ENCODE data around the gene RPS6KA5.

DNA sequence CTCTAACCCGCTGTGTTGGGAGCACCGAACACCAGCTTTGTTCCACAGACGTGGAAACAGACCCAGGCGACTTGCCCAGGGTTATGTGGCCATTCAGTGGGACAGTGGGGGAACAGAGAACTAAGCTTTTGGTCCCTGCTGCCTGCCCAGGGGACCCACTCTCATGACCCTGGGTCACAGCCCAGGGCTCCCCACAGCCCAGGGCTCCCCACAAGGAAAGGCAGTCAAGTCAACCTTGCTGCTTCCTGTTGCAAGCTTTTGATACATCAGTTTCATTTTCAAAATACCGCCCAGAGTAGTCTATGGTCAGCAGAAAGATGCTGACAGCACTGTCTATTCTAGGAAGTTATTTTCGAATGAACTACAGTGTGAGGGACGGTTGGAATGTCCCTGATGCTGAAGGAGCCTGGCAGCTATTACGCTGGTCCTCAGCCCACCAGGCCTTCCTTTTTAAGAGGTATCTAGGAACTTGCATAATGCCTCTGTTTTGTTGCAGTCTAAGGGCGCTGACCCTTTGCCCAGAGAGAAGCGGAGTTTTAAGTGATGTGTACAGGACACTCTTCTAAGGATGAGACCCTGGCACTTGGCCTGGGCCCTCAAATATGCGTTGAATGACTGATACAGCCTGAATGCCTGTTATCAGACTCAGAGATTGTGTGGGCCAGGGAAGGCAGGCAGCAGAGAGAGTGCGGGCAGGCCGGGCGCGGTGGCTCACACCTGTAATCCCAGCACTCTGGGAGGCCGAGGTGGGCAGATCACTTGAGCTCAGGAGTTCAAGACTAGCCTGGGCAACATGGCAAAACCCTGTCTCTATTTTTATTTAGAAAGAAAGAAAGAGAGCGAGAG, 231.6 kb downstream of the RPS6KA5 start:
- TF ChIP-seq, protein P1, sequence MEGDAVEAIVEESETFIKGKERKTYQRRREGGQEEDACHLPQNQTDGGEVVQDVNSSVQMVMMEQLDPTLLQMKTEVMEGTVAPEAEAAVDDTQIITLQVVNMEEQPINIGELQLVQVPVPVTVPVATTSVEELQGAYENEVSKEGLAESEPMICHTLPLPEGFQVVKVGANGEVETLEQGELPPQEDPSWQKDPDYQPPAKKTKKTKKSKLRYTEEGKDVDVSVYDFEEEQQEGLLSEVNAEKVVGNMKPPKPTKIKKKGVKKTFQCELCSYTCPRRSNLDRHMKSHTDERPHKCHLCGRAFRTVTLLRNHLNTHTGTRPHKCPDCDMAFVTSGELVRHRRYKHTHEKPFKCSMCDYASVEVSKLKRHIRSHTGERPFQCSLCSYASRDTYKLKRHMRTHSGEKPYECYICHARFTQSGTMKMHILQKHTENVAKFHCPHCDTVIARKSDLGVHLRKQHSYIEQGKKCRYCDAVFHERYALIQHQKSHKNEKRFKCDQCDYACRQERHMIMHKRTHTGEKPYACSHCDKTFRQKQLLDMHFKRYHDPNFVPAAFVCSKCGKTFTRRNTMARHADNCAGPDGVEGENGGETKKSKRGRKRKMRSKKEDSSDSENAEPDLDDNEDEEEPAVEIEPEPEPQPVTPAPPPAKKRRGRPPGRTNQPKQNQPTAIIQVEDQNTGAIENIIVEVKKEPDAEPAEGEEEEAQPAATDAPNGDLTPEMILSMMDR (IDR thresholded peaks at IDR 0.05) = no peak
- no peak for TF ChIP-seq EZH2 (IDR thresholded peaks at IDR 0.05; ENCODE audit: borderline replicate concordance, insufficient read depth, low read depth, low read length, poor library complexity, severe bottlenecking)
